ENCODE data around the gene INTU.
"Not testable (repeated sequence)": the region's sequence is repeated elsewhere in the genome, so short reads cannot be mapped to it uniquely, and the experiment has no call there.

DNA sequence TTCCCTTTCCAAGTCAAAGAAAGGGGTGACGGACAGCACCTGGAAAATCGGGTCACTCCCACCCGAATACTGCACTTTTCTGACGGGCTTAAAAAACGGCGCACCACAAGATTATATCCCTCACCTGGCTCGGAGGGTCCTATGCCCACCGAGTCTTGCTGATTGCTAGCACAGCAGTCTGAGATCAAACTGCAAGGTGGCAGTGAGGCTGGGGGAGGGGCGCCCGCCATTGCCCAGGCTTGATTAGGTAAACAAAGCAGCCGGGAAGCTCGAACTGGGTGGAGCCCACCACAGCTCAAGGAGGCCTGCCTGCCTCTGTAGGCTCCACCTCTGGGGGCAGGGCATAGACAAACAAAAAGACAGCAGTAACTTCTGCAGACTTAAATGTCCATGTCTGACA is 43.6 kb upstream of the INTU start:
- TF ChIP-seq, protein P1, sequence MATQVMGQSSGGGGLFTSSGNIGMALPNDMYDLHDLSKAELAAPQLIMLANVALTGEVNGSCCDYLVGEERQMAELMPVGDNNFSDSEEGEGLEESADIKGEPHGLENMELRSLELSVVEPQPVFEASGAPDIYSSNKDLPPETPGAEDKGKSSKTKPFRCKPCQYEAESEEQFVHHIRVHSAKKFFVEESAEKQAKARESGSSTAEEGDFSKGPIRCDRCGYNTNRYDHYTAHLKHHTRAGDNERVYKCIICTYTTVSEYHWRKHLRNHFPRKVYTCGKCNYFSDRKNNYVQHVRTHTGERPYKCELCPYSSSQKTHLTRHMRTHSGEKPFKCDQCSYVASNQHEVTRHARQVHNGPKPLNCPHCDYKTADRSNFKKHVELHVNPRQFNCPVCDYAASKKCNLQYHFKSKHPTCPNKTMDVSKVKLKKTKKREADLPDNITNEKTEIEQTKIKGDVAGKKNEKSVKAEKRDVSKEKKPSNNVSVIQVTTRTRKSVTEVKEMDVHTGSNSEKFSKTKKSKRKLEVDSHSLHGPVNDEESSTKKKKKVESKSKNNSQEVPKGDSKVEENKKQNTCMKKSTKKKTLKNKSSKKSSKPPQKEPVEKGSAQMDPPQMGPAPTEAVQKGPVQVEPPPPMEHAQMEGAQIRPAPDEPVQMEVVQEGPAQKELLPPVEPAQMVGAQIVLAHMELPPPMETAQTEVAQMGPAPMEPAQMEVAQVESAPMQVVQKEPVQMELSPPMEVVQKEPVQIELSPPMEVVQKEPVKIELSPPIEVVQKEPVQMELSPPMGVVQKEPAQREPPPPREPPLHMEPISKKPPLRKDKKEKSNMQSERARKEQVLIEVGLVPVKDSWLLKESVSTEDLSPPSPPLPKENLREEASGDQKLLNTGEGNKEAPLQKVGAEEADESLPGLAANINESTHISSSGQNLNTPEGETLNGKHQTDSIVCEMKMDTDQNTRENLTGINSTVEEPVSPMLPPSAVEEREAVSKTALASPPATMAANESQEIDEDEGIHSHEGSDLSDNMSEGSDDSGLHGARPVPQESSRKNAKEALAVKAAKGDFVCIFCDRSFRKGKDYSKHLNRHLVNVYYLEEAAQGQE (IDR thresholded peaks at IDR 0.05; ENCODE audit: insufficient replicate concordance, low read depth), result not testable (repeated sequence)
- not testable (repeated sequence) for TF ChIP-seq POLR2AphosphoS5 (IDR thresholded peaks at IDR 0.05; ENCODE audit: low read depth); SPI1 (IDR thresholded peaks at IDR 0.05; ENCODE audit: borderline replicate concordance, low read depth); GABPA (IDR thresholded peaks at IDR 0.05; ENCODE audit: low read depth)
- TF ChIP-seq, protein P2, sequence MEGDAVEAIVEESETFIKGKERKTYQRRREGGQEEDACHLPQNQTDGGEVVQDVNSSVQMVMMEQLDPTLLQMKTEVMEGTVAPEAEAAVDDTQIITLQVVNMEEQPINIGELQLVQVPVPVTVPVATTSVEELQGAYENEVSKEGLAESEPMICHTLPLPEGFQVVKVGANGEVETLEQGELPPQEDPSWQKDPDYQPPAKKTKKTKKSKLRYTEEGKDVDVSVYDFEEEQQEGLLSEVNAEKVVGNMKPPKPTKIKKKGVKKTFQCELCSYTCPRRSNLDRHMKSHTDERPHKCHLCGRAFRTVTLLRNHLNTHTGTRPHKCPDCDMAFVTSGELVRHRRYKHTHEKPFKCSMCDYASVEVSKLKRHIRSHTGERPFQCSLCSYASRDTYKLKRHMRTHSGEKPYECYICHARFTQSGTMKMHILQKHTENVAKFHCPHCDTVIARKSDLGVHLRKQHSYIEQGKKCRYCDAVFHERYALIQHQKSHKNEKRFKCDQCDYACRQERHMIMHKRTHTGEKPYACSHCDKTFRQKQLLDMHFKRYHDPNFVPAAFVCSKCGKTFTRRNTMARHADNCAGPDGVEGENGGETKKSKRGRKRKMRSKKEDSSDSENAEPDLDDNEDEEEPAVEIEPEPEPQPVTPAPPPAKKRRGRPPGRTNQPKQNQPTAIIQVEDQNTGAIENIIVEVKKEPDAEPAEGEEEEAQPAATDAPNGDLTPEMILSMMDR (IDR thresholded peaks at IDR 0.05; ENCODE audit: insufficient read depth, low read length), result not testable (repeated sequence)
